Natural killer cell (primary cell): ENCODE data around the gene GPR55. TPM values are rescaled to one million over a fixed set of nuclear protein-coding genes. Genes with fewer than 3 reads are reported as not detected.

Experiments
- ATAC-seq, 3 donors: fragments of 150-1000 bp in 2 of 3; fragments of 200-7000 bp in 1 of 3; cut with Tn5 transposase; 1 replicate in 1 of 3; 2 replicates in 2 of 3; pipeline ENCODE4 v1.10.0; 2021; ENCODE audit warnings: mild to moderate bottlenecking in 2 of 3, moderate library complexity in 2 of 3
- DNase-seq, 2 donors: peaks; one replicate each; pipeline versions ENCODE4 v3.0.0 to v3.0.0-alpha.2; 2013 to 2021; ENCODE audit warnings: mixed read lengths in 1 of 2
- H3K27ac ChIP-seq: one replicate; pipeline ENCODE4 v1.5.1; 2013; ENCODE audit warnings: mild to moderate bottlenecking, low read length
- H3K27me3 ChIP-seq: one replicate; pipeline ENCODE4 v1.6.1; 2013; ENCODE audit warnings: low read length; ENCODE audit not compliant: control insufficient read depth, insufficient read depth
- H3K36me3 ChIP-seq: one replicate; pipeline ENCODE4 v1.6.1; 2013; ENCODE audit warnings: low read length; ENCODE audit not compliant: control insufficient read depth, insufficient read depth
- H3K4me1 ChIP-seq: one replicate; pipeline ENCODE4 v1.6.1; 2013; ENCODE audit warnings: low read length; ENCODE audit not compliant: control insufficient read depth, insufficient read depth
- H3K4me3 ChIP-seq: one replicate; pipeline ENCODE4 v1.5.1; 2013; ENCODE audit warnings: low read length
- H3K9me3 ChIP-seq: one replicate; pipeline ENCODE4 v1.6.1; 2013; ENCODE audit warnings: low read length; ENCODE audit not compliant: control insufficient read depth, insufficient read depth
- H3K27ac Mint-ChIP-seq, 2 donors: one replicate each; pipeline ENCODE4 v1.8.0; 2022; ENCODE audit warnings: mild to moderate bottlenecking in 2 of 2, mixed read lengths in 2 of 2, moderate library complexity in 1 of 2
- H3K27me3 Mint-ChIP-seq, 2 donors: one replicate each; pipeline ENCODE4 v1.8.0; 2022; ENCODE audit warnings: low read depth in 2 of 2, mixed read lengths in 2 of 2
- H3K36me3 Mint-ChIP-seq: one replicate; pipeline ENCODE4 v1.8.0; 2022; ENCODE audit warnings: mixed read lengths
- H3K4me1 Mint-ChIP-seq, 2 donors: one replicate each; pipeline ENCODE4 v1.8.0; 2022; ENCODE audit warnings: mixed read lengths in 2 of 2
- H3K4me3 Mint-ChIP-seq: one replicate; pipeline ENCODE4 v1.8.0; 2022; ENCODE audit warnings: mild to moderate bottlenecking, moderate library complexity, mixed read lengths
- H3K9me3 Mint-ChIP-seq, 2 donors: one replicate each; pipeline ENCODE4 v1.8.0; 2022; ENCODE audit warnings: mixed read lengths in 2 of 2
- CTCF ChIP-seq: fragments of 200-600 bp; IDR thresholded peaks from one replicate; pipeline ENCODE4 v1.8.0; 2022; ENCODE audit warnings: antibody characterized with exemption
- WGBS: methylation state at CpG from one replicate; pipeline ENCODE4 v1.1.7; 2013; ENCODE audit warnings: missing lambda C conversion rate; ENCODE audit not compliant: insufficient coverage; 5-methylcytosine and 5-hydroxymethylcytosine counted together
- intact Hi-C: fragments of 100-400 bp; cut with micrococcal nuclease; formaldehyde crosslinking; loops from one replicate; pipeline ENCODE4 v1.14.2; 2022
- total RNA-seq, 4 donors: library from RNA; stranded (reverse); fragments of 120-200 nt in 1 of 4; gene quantifications; one replicate each; pipeline versions ENCODE4 v1.2.3 to v1.2.4, GENCODE V29; 2013 to 2022

The GPR55 gene
- total RNA-seq, 3 donors from 2014 or later (not counting 1 experiment from before 2014, with no cell fraction given) = 0.09 to 1.1 (median 0.40) TPM

GRCh38 chr2:230920167-230920566 lies 4.9 kb downstream of the GPR55 start:
- Histone ChIP-seq H3K27ac (no peak overlapping the region), H3K27me3 (no peaks in the 10 kb centered on the region), H3K36me3 (no peaks in the 10 kb centered on the region), H3K4me1 (peaks cover 16% of the 10 kb centered on the region), H3K9me3 (no peaks in the 10 kb centered on the region), H3K4me3 (no peak overlapping the region)
- H3K4me3 Mint-ChIP-seq = no peak overlapping the region
- H3K36me3 Mint-ChIP-seq = no peaks in the 10 kb centered on the region
- peaks cover 60 to 72% of the 10 kb centered on the region in 2 donors for H3K27me3 Mint-ChIP-seq
- no peak overlapping the region for H3K27ac Mint-ChIP-seq
- DNase-seq = no peak
- peaks cover 0 to 9% of the 10 kb centered on the region in 2 donors for H3K4me1 Mint-ChIP-seq
- no peak for ATAC-seq
- intact Hi-C loops = no loop called here
- no peak for TF ChIP-seq CTCF
- H3K9me3 Mint-ChIP-seq = no peaks in the 10 kb centered on the region
- 81% methylated on average over 2 of the region's 2 CpGs for WGBS

GRCh38 chr2:230919681-230920080 lies 5.4 kb downstream of the GPR55 start:
- H3K4me1 Mint-ChIP-seq = peaks cover 0 to 8% of the 10 kb centered on the region in 2 donors
- Histone ChIP-seq H3K27me3 (no peaks in the 10 kb centered on the region), H3K27ac (no peak overlapping the region), H3K9me3 (no peaks in the 10 kb centered on the region), H3K4me3 (no peak overlapping the region), H3K36me3 (no peaks in the 10 kb centered on the region), H3K4me1 (peaks cover 15% of the 10 kb centered on the region)
- H3K27me3 Mint-ChIP-seq = peaks cover 60 to 72% of the 10 kb centered on the region in 2 donors
- no peak overlapping the region for H3K4me3 Mint-ChIP-seq
- ATAC-seq (no peak), DNase-seq (no peak)
- no peaks in the 10 kb centered on the region for H3K36me3 Mint-ChIP-seq
- intact Hi-C loops = no loop called here
- WGBS = no CpG with 5 or more reads among the region's 2 CpGs
- no peaks in the 10 kb centered on the region for H3K9me3 Mint-ChIP-seq
- no peak overlapping the region for H3K27ac Mint-ChIP-seq
- TF ChIP-seq CTCF = no peak

- H3K36me3 Mint-ChIP-seq = no peaks in the 10 kb centered on the region
- DNase-seq (no peak), ATAC-seq (no peak)
- no peak for TF ChIP-seq CTCF
- H3K27ac Mint-ChIP-seq = no peak overlapping the region
- H3K4me3 Mint-ChIP-seq = no peak overlapping the region
- intact Hi-C loops = no loop called here
- Histone ChIP-seq H3K4me1 (peaks cover 10% of the 10 kb centered on the region), H3K27ac (no peak overlapping the region), H3K27me3 (peaks cover under 1% of the 10 kb centered on the region), H3K4me3 (no peak overlapping the region), H3K36me3 (no peaks in the 10 kb centered on the region), H3K9me3 (no peaks in the 10 kb centered on the region)
- peaks cover 0 to 4% of the 10 kb centered on the region in 2 donors for H3K4me1 Mint-ChIP-seq
- H3K9me3 Mint-ChIP-seq = no peaks in the 10 kb centered on the region
- no CpG with 5 or more reads among the region's 2 CpGs for WGBS
- H3K27me3 Mint-ChIP-seq = peaks cover 58 to 72% of the 10 kb centered on the region in 2 donors
Observed at GRCh38 chr2:230919240-230919639, 5.8 kb downstream of the GPR55 start.

GRCh38 chr2:230916218-230916617 lies 8.8 kb downstream of the GPR55 start:
- Histone ChIP-seq H3K4me1 (peaks cover 4% of the 10 kb centered on the region), H3K9me3 (no peaks in the 10 kb centered on the region), H3K4me3 (no peak overlapping the region), H3K27me3 (peaks cover 3% of the 10 kb centered on the region), H3K36me3 (no peaks in the 10 kb centered on the region), H3K27ac (no peak overlapping the region)
- intact Hi-C loops = no loop called here
- H3K9me3 Mint-ChIP-seq = no peaks in the 10 kb centered on the region
- no peak overlapping the region for H3K4me3 Mint-ChIP-seq
- ATAC-seq (no peak), DNase-seq (no peak)
- H3K36me3 Mint-ChIP-seq = no peaks in the 10 kb centered on the region
- H3K27ac Mint-ChIP-seq = no peak overlapping the region
- peaks cover 52 to 78% of the 10 kb centered on the region in 2 donors for H3K27me3 Mint-ChIP-seq
- no peak for TF ChIP-seq CTCF
- no peaks in the 10 kb centered on the region for H3K4me1 Mint-ChIP-seq
- WGBS = 82% methylated on average over 5 of the region's 7 CpGs
